Panc1 (cell line): ENCODE data around the gene EPHA6. TPM values are rescaled to one million over a fixed set of nuclear protein-coding genes. Genes with fewer than 3 reads are reported as not detected.

Source experiments
- ATAC-seq: fragments of 200-7000 bp; cut with Tn5 transposase; 2 replicates; pipeline ENCODE4 v1.9.1; 2020; ENCODE audit warnings: mild to moderate bottlenecking, moderate library complexity
- BruUV-seq: library from RNA; stranded (reverse); fragments of 400-500 nt; replicated peaks from 2 replicates; lab custom pipeline; 2021; lab: Mats Ljungman, UMichigan
- CTCF ChIA-PET: fragments of 300-600 bp; sonication (Branson Sonifier 250); formaldehyde crosslinking; loops from one replicate; lab custom pipeline; 2022; ENCODE audit warnings: antibody characterized with exemption; lab: Charles Lee
- POLR2A ChIA-PET: fragments of 300-600 bp; sonication (Branson Sonifier 250); formaldehyde crosslinking; loops from one replicate; lab custom pipeline; 2022; ENCODE audit warnings: antibody characterized with exemption; lab: Charles Lee
- DNase-seq: peaks from one replicate; pipeline ENCODE4 v3.0.0-alpha.2; 2010; ENCODE audit warnings: low read depth, low spot score
- H3K27ac ChIP-seq: 2 replicates; pipeline ENCODE4 v1.5.1; 2011; ENCODE audit warnings: mild to moderate bottlenecking, low read length, inconsistent platforms
- H3K27me3 ChIP-seq: fragments of 200-500 bp; sonication (Bioruptor generic); 2 replicates; pipeline ENCODE4 v1.6.0; 2014; ENCODE audit warnings: low read length, inconsistent platforms; ENCODE audit not compliant: control insufficient read depth, insufficient read depth
- H3K36me3 ChIP-seq: fragments of 200-500 bp; sonication (Bioruptor generic); 2 replicates; pipeline ENCODE4 v1.5.1; 2014; ENCODE audit warnings: inconsistent platforms, mild to moderate bottlenecking, low read length, moderate library complexity; ENCODE audit not compliant: control insufficient read depth, insufficient read depth
- H3K4me1 ChIP-seq: 2 replicates; pipeline ENCODE4 v1.5.1; 2011; ENCODE audit warnings: inconsistent platforms, mild to moderate bottlenecking, low read length, moderate library complexity; ENCODE audit not compliant: control insufficient read depth, insufficient read depth
- H3K4me3 ChIP-seq, 2 experiments: 2 replicates each; pipeline ENCODE4 v1.5.1; 2011 to 2012; ENCODE audit warnings: low read depth in 2 of 2, low read length in 2 of 2, mild to moderate bottlenecking in 2 of 2, inconsistent platforms in 1 of 2, moderate library complexity in 1 of 2
- H3K9me3 ChIP-seq: fragments of 200-500 bp; sonication (Bioruptor generic); 2 replicates; pipeline ENCODE4 v1.5.1; 2014; ENCODE audit warnings: low read depth, mild to moderate bottlenecking, inconsistent platforms, low read length, moderate library complexity; ENCODE audit not compliant: control insufficient read depth, insufficient read depth
- CTCF ChIP-seq: fragments of 450-650 bp; IDR thresholded peaks from 2 replicates; pipeline ENCODE4 v1.5.1; 2017; ENCODE audit warnings: mild to moderate bottlenecking
- POLR2AphosphoS5 ChIP-seq: IDR thresholded peaks from 2 replicates; pipeline ENCODE4 v1.6.1; 2012; ENCODE audit warnings: mild to moderate bottlenecking, low read depth, low read length, moderate library complexity
- REST ChIP-seq, 2 experiments: IDR thresholded peaks; 2 replicates each; pipeline ENCODE4 v1.6.1; 2011 to 2012; ENCODE audit warnings: low read depth in 2 of 2, control low read depth in 1 of 2, low read length in 1 of 2, mild to moderate bottlenecking in 1 of 2, moderate library complexity in 1 of 2; ENCODE audit not compliant: insufficient read depth in 1 of 2
- SIN3A ChIP-seq: IDR thresholded peaks from 2 replicates; pipeline ENCODE4 v1.6.1; 2012; ENCODE audit warnings: low read depth, mild to moderate bottlenecking, low read length, moderate library complexity, borderline replicate concordance; ENCODE audit not compliant: insufficient read depth
- TCF7L2 ChIP-seq: IDR thresholded peaks from 2 replicates; pipeline ENCODE4 v1.6.1; 2011; ENCODE audit warnings: mild to moderate bottlenecking, low read depth, low read length, inconsistent platforms
- in situ Hi-C: cut with HindIII; loops from 2 replicates; pipeline ENCODE4 v1.10.0; 2016; ENCODE audit warnings: low sequenced_read_pairs, low pct_unique_long_range_greater_than_20kb
- intact Hi-C: fragments of 100-400 bp; cut with micrococcal nuclease; formaldehyde crosslinking; loops from one replicate; pipeline ENCODE4 v1.10.0; 2022; ENCODE audit not compliant: unreplicated experiment
- total RNA-seq: library from RNA; stranded (reverse); gene quantifications from one replicate; pipeline ENCODE4 v1.2.1, GENCODE V29; 2021; ENCODE audit not compliant: unreplicated experiment

Gene EPHA6
- total RNA-seq, 1 experiment from 2014 or later = 0.57 TPM

GRCh38 chr3:97481416-97481815 is 667.0 kb downstream of the EPHA6 start:
- DNase-seq = no peak
- intact Hi-C loops = no loop called here
- ChIA-PET CTCF (no interaction called here), POLR2A (no interaction called here)
- H3K27me3 ChIP-seq = no peaks in the 10 kb centered on the region
- TF ChIP-seq SIN3A (no peak), TCF7L2 (no peak), CTCF (no peak), REST (IDR thresholded peaks at IDR 0.05; ENCODE audit: insufficient read depth in 1 of 2, low read depth in 2 of 2, low read length in 1 of 2) (no peak), POLR2AphosphoS5 (no peak)
- no TSS peak for BruUV-seq
- no peak overlapping the region for H3K4me3 ChIP-seq
- no peak for ATAC-seq
- no peaks in the 10 kb centered on the region for H3K9me3 ChIP-seq
- H3K4me1 ChIP-seq = no peaks in the 10 kb centered on the region
- no peaks in the 10 kb centered on the region for H3K36me3 ChIP-seq
- in situ Hi-C loops = no loop called here
- H3K27ac ChIP-seq = no peak overlapping the region

- ATAC-seq (no peak), DNase-seq (no peak)
- ChIA-PET POLR2A (no interaction called here), CTCF (no interaction called here)
- intact Hi-C loops = no loop called here
- no peaks in the 10 kb centered on the region for H3K9me3 ChIP-seq
- TF ChIP-seq SIN3A (no peak), POLR2AphosphoS5 (no peak), CTCF (no peak), TCF7L2 (no peak), REST (IDR thresholded peaks at IDR 0.05; ENCODE audit: insufficient read depth in 1 of 2, low read depth in 2 of 2, low read length in 1 of 2) (no peak)
- H3K27ac ChIP-seq = no peak overlapping the region
- H3K4me3 ChIP-seq = no peak overlapping the region
- no peaks in the 10 kb centered on the region for H3K27me3 ChIP-seq
- no TSS peak for BruUV-seq
- no peaks in the 10 kb centered on the region for H3K4me1 ChIP-seq
- in situ Hi-C loops = no loop called here
- no peaks in the 10 kb centered on the region for H3K36me3 ChIP-seq
These were observed 670.8 kb downstream of the EPHA6 start for GRCh38 chr3:97485206-97485605.
